ENCODE data around the gene EVC2. TPM values are rescaled to one million over a fixed set of nuclear protein-coding genes. Genes with fewer than 3 reads are reported as not detected.

EVC2 gene
- polyA plus RNA-seq, 1 donor from 2014 or later = 0.27 TPM

DNA sequence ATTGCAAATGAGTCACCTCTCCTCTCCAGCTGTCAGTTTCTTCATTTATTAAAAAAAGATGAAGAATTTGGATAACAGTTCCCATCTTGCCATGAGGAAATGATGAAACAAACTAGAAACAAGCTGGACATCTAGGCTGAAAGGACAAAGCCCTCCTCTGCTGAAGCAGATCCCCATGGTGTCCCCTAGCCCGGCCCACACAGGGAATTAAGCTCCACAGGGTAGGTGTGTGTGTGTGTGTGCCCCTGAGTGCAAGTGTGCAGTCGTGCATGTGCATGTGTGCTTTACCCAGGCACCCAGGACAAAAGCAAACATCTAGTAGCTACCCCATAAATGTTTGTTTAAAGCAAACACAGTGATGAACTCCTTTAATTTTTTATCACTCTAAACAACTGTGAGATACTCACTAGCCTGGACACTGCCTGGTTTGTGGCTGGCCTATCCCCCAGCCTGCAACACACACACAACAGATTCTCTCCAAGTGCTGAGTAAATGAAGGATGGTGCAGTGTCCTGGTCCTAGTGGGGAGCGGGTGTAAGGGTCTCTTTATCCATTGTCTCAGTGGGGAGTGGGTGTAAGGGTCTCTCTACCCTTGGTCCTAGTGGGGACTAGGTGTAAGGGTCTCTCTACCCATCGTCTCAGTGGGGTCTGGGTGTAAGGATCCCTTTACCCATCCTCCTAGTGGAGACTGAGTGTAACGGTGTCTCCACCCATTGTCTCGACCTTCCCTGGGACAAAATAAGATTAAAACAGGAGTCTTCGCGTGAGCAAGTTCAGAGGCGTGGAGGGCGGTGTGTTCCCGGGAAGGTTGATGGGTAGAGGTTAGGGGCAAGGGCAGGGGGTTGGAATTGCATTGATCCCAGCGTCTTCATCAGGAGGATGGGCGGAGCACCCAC lies 2.0 kb upstream of the EVC2 start:
- no peak overlapping the region for H2AFZ ChIP-seq (ENCODE audit: low read depth, low read length)
- peaks cover 5% of the 10 kb centered on the region for H3K9me3 ChIP-seq (ENCODE audit: low read length)
- H3K4me3 ChIP-seq (ENCODE audit: low read length) = peak overlapping the region; percentile 59
- H3K4me2 ChIP-seq (ENCODE audit: low read length) = no peak overlapping the region
- H3K79me2 ChIP-seq (replicated peaks; ENCODE audit: insufficient read depth, low read length) = no peaks in the 10 kb centered on the region
- peaks cover 51% of the 10 kb centered on the region for H3K27me3 ChIP-seq (ENCODE audit: insufficient read depth, low read depth, low read length)
- no peaks in the 10 kb centered on the region for H3F3A ChIP-seq (ENCODE audit: insufficient read depth, low read length, poor library complexity, severe bottlenecking)
- H3K27ac ChIP-seq (ENCODE audit: low read length) = no peak overlapping the region
- no peaks in the 10 kb centered on the region for H3K36me3 ChIP-seq (ENCODE audit: insufficient read depth, low read length)
- H4K20me1 ChIP-seq (ENCODE audit: insufficient read depth) = no peaks in the 10 kb centered on the region
- no peaks in the 10 kb centered on the region for H3K9me2 ChIP-seq (ENCODE audit: insufficient read depth, low read length)
- H3K9ac ChIP-seq (ENCODE audit: low read length) = no peak overlapping the region
- TF ChIP-seq MXI1 (conservative IDR thresholded peaks at IDR 0.05; ENCODE audit: poor library complexity, severe bottlenecking) = no peak
- no peak for TF ChIP-seq REST (IDR thresholded peaks at IDR 0.05; ENCODE audit: borderline replicate concordance)
- TF ChIP-seq RAD21 (conservative IDR thresholded peaks at IDR 0.05) = no peak
- TF ChIP-seq, protein P1, sequence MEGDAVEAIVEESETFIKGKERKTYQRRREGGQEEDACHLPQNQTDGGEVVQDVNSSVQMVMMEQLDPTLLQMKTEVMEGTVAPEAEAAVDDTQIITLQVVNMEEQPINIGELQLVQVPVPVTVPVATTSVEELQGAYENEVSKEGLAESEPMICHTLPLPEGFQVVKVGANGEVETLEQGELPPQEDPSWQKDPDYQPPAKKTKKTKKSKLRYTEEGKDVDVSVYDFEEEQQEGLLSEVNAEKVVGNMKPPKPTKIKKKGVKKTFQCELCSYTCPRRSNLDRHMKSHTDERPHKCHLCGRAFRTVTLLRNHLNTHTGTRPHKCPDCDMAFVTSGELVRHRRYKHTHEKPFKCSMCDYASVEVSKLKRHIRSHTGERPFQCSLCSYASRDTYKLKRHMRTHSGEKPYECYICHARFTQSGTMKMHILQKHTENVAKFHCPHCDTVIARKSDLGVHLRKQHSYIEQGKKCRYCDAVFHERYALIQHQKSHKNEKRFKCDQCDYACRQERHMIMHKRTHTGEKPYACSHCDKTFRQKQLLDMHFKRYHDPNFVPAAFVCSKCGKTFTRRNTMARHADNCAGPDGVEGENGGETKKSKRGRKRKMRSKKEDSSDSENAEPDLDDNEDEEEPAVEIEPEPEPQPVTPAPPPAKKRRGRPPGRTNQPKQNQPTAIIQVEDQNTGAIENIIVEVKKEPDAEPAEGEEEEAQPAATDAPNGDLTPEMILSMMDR (IDR thresholded peaks at IDR 0.05; ENCODE audit: poor library complexity, severe bottlenecking) = no peak
- TF ChIP-seq TAF1 (IDR thresholded peaks at IDR 0.05; ENCODE audit: low read depth) = no peak

DNA sequence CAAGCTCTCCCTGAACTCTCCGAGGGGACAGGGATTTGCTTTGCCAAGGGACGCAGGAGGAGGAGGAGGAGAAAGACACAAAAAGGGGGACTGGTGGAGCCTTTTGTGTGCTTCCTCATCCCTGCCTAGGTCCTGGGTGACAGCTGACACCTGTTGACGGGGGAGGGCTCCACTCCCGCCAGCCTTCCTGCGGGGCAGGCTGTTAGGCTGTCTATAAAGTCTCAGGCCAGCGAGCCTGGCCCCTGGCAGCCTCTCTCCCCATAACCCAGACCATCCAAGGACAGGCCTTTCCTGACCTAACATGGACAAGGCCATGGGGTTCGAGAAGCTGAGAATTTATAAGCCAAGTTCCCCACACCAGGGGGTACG lies 832 bp upstream of the EVC2 start:
- H3K79me2 ChIP-seq (replicated peaks; ENCODE audit: insufficient read depth, low read length) = no peaks in the 10 kb centered on the region

More for the DNA sequence above, 832 bp upstream of the EVC2 start:
- Histone ChIP-seq H4K20me1 (ENCODE audit: insufficient read depth) (no peaks in the 10 kb centered on the region), H3K9ac (ENCODE audit: low read length) (no peak overlapping the region), H3F3A (ENCODE audit: insufficient read depth, low read length, poor library complexity, severe bottlenecking) (no peaks in the 10 kb centered on the region), H3K4me3 (ENCODE audit: low read length) (no peak overlapping the region), H3K9me2 (ENCODE audit: insufficient read depth, low read length) (no peaks in the 10 kb centered on the region), H3K4me2 (ENCODE audit: low read length) (no peak overlapping the region), H3K27ac (ENCODE audit: low read length) (no peak overlapping the region), H3K9me3 (ENCODE audit: low read length) (peaks cover 8% of the 10 kb centered on the region), H2AFZ (ENCODE audit: low read depth, low read length) (no peak overlapping the region), H3K27me3 (ENCODE audit: insufficient read depth, low read depth, low read length) (peaks cover 51% of the 10 kb centered on the region), H3K36me3 (ENCODE audit: insufficient read depth, low read length) (no peaks in the 10 kb centered on the region)
- no peak for TF ChIP-seq SMC3 (conservative IDR thresholded peaks at IDR 0.05; ENCODE audit: poor library complexity)
- no peak for TF ChIP-seq MXI1 (conservative IDR thresholded peaks at IDR 0.05; ENCODE audit: poor library complexity, severe bottlenecking)
- TF ChIP-seq EP300 (conservative IDR thresholded peaks at IDR 0.05; ENCODE audit: poor library complexity, severe bottlenecking) = no peak
- no peak for TF ChIP-seq RAD21 (conservative IDR thresholded peaks at IDR 0.05)
- no peak for TF ChIP-seq REST (IDR thresholded peaks at IDR 0.05; ENCODE audit: borderline replicate concordance)
- no peak for TF ChIP-seq TAF1 (IDR thresholded peaks at IDR 0.05; ENCODE audit: low read depth)
- TF ChIP-seq POLR2AphosphoS5 (IDR thresholded peaks at IDR 0.05) = no peak
- TF ChIP-seq, protein P1 (IDR thresholded peaks at IDR 0.05; ENCODE audit: poor library complexity, severe bottlenecking) = no peak
- TF ChIP-seq EZH2 (IDR thresholded peaks at IDR 0.05; ENCODE audit: borderline replicate concordance, insufficient read depth, low read length, poor library complexity, severe bottlenecking) = no peak
